SIG-M5 treated with dmso at 0.1 percent for 504 hours (cell line): ENCODE results near the gene MIGA1.
A peak's percentile ranks its signal among the peaks of the same experiment; 100 is the strongest.

Experiments used
- DNase-seq: peaks from one replicate; lab custom pipeline; 2025; ENCODE audit not compliant: unreplicated experiment; lab: John Stamatoyannopoulos, UW

MIGA1 gene

DNA sequence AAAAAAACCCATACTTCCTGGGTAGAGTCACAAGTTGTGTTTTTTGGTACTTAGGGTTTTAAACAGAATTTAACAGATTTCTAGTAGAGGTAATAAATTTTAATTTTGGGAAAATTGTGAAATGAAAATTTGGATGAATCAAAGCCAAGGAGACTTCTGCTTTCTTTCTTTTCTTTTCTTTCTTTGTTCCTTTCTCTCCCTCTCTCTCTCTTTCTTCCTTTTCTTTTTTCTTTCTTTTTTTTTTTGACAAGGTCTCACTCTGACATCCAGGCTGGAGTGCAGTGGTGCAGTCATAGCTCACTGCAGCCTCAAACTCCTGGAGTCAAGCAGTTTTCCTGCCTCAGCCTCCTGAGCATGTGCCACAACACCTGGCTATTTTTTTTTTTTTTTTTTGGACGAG is 62.1 kb downstream of the MIGA1 start:
- DNase-seq: no peak

DNA sequence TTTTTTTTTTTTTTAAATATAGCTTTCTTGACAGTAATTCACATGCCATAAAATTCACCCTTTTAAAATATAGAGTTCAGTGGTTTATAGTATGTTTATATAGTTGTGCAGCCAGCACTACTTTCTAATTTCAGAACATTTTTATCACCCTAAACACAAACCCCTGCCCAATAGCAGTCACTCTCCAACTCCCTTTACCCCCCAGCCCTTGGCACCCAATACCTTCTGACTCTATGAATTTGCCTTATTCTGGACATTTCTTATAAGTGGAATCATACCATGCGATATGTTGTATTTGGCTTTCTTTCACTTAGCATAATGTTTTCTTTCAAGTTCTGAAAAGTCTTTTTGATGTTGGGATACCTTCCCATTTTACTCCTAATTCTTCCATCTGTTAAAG is 66.5 kb downstream of the MIGA1 start:
- no peak for DNase-seq

DNA sequence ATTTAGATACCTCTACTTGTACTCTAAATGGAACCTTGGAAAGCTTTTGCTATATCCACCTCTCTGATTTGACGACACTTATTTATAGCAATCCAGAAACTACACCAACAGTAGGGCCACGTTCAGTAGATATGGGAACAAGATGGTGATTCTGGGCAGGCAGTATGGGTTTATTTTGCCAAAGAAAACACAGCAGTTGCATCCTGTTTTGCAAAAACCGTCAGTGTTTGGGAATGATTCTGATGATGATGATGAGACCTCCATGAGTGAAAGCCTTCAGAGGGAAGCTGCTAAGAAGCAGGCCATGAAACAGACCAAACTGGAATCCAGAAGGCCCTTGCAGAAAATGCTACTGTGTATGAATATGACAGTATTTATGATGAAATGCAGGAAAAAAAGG is 67.5 kb downstream of the MIGA1 start:
- DNase-seq: no peak

DNA sequence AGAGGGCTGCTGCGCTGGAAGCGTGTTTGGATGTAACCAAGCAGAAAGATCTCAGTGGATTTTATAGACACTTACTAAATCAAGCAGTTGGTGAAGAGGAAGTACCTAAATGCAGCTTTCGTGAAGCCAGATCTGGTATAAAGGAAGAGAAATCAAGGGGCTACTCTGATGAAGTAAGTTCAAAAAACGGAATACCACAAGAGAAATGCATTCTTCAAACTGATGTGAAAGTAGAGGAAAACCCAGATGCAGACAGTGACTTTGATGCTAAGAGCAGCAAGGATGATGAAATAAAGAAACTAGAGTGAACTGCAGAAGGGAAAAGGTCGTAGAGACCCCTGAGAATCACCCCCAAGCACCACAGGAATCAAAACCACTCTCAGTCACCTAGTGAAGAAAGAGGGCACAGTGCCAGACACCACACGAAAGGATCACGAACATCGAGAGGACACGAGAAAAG is 68.2 kb downstream of the MIGA1 start:
- peak; percentile 60 for DNase-seq

DNA sequence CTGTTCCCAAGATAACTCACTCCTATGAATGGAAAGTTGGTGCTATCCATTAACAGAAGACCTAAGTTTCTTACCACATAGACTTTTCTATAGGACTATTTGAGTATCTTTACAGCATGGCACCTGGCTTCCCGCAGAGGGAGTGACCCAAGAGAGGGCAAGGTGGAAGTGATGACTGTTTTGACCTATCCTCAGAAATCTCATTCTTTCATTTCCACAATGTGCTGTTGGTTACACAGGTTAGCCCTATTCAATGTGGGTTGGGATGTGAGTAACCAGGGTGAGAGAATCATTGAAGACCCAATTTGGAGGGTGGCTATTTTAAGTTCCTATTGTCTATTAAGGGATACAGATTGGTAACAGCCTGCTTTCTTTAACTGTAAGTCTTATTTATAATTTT is 70.6 kb downstream of the MIGA1 start:
- DNase-seq: no peak

DNA sequence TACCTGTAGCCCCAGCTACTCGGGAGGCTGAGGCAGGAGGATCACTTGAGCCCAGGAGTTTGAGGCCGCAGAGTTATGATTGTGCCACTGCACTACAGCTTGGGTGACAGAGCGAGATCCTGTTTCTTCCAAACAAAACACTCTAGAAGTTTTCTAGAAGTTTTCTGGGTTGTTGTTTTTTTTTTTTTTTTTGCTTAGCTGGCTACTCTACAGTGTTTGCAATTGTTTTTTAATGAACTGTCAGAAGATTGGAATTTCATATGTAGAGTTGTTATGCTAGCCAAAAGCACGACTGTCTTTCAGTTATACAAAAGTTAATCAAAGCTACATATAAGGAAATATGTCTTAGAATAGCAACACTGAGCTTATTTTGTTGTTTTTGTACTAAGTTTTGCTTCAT is 78.1 kb downstream of the MIGA1 start:
- DNase-seq: no peak

DNA sequence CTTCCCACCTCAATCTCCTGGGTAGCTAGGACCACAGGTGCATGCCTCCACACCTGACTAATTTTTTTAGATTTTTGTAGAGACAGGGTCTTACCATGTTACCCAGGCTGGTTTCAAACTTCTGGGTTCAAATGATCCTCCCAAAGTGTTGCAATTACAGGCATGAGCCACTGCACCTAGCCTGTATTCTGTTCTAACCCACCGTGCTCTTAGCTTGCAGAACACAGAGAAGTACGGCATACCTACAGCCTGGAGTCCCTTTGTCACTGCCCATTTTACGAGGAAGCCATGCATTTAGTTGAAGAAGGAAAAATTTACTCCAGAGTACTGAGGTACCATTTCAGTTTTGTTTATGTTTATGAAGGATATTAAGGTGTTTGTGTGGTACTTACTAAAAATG is 79.3 kb downstream of the MIGA1 start:
- no peak for DNase-seq

DNA sequence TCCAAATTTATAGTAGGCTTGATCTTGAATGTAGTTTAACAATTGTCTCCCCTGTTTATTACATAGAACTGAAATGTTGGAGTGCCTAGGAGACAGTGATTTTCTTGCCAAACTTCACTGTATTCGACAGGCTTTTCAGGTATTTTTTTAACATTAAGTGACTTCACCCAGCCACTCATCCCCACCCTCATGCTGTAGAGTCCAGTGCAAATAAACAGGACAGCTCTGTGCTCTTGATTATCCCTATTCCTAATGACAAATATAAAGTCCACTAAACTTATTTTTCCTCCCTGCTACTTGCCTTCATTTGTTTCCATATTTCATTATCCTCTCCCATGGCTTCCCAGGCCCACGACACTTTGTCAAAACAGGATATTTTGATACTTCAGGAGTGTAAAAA is 79.8 kb downstream of the MIGA1 start:
- no peak for DNase-seq

DNA sequence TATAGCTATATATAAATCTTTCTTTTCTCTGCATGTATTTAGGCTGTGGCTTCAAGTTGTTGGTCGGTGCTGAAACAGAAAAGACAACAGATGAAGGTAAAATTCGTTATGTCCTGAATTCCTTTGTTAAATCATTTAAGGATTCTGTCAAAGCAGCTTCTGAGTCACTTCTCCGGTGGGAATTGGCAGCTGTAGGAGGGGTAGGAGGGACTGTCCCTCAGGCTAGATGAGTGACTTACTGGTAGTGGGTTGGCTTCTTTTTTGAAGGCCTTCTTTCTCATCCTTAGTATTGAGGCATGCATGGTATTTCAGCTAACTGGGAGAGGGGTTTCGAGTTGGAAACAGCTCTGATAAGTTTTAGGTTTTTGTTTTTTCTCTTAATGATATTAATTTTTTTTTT is 86.8 kb downstream of the MIGA1 start:
- DNase-seq: no peak

DNA sequence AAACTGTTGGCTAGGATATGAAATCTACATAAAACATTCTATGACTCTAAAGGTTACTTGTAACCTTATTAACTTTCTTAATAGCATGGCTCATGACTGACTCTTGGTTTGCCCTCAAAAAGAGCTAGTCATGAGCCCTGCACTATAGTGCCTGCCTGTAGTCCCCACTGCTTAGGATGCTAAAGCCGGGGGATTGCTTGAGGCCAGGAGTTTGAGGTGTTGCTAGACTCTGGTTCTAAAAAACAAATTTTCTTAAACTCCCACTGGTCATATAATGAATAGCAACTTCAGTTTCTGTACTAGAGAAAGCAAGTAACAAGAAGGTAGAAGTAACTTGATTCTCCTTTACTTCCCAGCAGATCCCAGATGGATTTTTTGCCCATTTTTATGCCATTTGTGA is 93.2 kb downstream of the MIGA1 start:
- DNase-seq: no peak

DNA sequence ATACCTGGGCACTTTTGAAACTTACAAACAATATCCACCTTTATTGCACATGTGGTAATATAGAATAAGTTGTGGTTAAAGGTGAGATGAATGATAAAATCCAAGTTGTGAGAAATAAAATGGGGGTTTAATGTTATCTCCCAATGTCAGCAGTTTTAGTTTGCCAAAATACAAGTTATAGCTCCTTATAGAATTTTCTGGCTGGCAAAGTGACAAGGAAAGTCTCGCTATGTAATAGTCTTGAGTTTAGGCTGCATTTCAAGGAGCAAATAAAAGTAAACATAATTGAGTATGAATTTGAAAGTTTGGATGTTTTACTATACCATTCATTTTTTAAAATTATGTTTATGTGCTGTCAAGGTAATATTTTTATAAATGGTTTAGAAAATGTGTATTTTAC is 94.0 kb downstream of the MIGA1 start:
- no peak for DNase-seq

DNA sequence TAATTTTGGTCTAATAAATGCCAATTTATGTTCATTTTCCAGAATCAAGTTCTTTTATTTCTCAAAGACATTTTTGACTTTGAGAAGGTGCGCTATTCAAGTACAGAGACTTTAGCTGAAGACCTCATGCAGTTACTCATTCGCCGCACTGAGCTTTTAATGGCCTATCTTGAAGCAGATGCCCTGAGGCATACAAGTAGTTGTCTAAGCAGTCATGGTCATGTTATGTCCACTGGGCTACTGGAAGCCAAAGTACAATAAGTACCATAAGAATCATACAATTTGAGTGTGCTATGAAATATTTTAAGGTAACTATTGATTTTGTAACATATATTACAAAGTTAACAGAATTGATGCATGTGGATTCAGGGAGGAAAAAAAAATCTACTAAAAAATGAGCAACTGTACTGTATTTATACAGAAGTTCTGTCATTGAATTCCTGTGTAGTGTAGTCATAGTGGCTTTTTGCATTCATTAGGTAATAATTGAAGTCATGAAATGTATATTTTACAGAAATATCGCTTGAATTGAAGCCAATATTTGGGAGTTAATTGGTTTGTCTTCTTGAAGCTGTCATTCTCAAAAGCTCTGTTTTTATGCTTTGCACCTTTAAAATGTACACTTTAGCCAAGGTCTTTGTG is 95.5 kb downstream of the MIGA1 start:
- no peak for DNase-seq

DNA sequence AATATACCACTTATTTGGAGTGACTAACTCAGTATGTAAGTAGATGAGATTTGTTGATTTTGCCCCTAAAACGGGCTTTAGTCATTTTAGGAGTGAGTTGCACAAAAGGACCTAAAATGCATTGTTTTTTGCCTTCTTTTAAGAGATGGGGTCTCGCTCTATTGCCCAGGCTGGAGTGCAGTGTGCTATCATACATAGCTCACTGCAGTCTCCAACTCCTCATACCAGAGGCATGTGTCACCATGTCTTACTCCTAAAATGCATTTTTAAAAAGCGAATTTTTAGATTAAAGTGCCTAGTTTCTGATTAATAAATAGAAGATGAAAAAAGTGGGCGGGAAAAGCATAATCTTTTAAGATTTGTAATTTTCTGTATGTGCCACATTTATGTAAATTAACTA is 97.4 kb downstream of the MIGA1 start:
- no peak for DNase-seq

DNA sequence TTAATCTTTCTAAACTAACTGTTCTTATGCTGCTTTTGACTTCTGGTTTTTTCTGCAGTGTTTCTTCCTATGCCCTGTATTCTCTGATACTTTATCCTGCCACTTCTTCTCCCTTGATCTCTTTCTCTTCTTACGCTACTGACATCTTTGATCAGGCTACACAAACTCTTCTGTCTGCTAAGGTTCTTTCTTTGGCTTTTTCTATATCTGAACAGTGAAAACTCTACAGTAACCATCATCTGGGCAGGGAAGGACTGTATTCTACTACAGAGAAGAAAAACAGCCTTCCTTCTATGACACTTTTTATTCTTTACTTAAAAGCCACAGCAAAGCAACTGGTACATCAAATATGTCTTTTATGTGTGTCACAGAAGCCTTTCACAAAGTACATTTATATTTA is 101.6 kb downstream of the MIGA1 start:
- DNase-seq: no peak

DNA sequence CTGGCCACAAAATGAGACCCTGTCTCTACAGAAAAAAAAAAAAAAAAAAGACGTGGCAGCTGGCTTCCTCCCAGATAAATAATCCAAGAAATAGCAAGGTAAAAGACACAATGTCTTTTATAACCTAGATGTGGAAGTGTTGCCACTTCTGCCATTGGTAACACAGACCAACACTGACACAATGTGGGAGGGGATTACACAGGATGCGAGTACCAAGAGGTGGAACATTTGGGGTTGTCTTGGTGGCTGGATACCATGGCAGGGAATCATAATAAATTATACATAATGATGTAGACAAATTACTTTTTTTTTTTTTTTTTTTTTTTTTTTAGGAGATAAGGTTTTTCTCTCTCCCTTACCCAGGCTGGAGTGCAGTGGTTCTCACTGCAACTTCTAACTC is 103.0 kb downstream of the MIGA1 start:
- no peak for DNase-seq

DNA sequence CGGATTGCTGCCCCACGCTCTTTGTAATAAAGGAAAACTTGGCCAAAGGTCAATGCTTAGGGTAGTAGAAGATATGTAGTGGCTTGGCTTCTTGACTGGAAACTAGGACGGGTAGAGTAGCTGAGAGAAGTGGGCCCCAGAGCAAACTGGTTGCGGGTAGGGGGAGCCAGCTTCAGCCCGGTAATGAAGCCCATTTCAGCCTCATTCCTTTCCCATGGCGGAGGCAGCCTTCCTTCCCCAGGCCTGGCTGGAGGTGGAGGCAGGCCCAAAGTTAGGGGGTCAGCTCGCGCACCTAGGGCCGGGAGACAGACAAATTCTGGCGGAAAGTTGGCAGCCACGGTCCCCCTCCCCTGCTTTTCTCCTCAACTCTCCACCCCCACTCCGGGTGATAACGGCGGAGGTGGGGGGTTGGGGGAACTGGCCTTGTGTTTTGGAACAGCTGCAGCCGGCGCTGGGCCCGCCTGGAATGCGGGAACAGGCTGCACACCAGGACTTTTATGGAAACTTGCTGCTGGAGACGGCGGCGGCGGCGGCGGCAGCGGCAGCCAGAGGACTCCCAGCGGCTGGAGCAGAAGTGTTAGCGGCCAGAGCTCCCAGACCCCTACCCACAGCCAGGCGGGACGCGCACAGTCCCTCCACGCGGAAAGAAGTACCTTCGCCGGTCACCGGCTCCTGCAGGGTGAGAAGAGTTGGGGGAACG is 108.8 kb downstream of the MIGA1 start, which contains the start of gene NEXN:
Gene NEXN (plus strand): TSS at position 544 of the 700 bp plus-strand sequence. CDS start 27,483 bp downstream, outside the sequence.
- no peak for DNase-seq

DNA sequence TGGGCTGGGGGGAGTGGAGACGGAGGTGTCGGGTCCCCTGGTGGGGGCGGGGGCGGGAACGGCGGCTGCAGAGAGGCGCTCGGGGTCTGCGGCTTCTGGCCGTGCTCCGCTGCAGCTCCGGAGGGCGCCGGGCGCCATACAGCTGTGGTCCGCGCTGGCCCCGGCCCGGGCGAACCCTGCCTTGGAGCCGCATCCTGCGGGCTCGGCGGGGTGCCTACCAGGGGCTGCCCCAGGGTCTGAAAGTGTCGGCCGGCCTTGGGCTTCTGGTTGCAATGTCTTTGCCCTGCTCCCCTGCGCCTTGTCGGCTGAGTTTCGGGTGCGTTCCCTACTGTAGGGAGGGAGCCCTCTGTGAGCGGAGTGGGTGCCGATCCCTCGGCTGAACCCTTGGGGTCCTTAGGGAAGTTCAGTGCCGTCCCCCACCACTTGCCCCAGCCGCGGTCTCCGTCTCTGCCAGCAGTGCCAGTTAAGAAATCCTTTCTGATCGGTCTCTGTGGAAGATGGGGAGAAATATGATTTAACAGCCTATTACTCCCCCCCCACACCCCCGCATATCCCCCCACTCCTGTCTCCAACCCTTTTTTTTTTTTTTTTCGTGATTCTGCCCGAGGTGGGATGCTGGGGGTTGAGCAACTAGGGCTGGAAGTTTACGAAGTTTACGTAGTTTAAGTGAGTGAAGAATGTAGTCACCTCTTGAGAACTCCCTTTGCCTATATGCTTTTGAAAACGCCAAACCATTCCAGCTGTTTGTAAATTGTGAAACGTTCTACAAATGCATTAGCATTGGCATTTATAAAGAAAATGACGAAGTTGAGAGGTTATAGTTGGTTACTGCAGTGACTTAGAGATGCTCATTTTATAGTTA is 109.6 kb downstream of the MIGA1 start:
- DNase-seq: no peak

DNA sequence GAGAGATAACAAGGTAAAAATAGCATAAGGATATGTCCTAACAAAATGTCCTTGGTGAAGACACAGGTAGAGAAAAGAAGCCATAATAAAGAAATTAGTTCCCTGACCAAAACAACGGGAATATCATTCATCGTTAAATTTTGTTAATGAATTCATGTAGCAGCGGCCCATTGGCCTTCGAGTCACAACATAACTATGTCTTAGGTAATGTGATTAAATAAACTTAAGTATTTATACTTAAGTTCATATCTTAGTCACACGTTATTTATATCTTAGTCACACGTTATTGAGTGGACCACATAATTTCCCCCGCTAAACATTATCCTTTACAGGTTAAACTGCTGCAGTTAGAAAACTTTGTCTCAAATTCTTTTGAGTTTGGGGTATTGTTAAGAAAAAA is 110.2 kb downstream of the MIGA1 start:
- no peak for DNase-seq

DNA sequence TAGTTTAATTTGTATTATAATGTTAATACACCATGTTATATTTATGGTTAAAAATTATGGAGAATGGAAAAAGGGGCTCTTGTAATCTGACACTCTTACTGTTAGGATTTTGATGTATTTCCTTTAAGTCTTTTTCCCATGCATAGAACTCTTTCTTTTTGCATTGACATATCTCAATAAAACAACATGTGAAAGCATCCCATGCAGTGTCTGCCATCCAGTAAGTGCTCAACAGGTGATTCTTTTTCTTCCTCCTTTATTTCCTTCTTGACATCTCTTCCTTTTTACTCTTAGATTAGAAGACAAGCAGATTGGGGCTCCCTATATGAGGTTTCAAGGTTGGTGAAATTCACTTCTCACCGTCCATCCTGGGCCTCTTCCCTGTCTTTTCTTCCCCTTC is 111.8 kb downstream of the MIGA1 start:
- no peak for DNase-seq

DNA sequence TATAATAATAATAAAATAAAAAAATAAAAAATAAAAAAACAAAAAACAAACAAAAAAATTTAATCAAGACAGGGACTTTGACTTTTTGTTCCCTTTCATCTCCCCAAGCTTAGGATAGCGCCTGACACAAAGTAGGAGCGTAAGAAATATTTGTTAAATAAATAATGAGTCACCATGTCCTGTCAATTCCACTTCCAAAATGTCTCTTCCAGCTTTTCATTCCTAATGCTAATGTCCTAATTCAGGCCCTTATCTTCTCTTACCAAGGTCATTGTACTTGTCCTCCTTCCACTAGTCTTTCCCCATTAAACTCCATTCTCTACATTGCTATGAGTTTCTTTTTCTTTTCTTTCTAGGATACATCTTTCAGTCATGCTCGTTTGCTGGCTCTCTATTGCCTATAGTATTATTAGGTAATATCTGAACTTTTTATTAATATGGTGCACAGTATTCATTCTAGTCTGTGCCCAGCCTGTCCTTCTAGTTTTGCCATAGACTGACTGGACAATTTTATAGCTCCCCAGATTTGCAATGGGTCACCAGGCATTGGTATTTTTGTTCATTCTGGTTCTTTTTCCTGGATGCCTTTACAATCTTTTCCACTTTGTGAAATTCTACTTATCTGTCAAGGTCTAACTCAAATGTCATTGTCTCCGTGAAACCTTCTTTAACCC is 120.3 kb downstream of the MIGA1 start:
- DNase-seq: no peak

DNA sequence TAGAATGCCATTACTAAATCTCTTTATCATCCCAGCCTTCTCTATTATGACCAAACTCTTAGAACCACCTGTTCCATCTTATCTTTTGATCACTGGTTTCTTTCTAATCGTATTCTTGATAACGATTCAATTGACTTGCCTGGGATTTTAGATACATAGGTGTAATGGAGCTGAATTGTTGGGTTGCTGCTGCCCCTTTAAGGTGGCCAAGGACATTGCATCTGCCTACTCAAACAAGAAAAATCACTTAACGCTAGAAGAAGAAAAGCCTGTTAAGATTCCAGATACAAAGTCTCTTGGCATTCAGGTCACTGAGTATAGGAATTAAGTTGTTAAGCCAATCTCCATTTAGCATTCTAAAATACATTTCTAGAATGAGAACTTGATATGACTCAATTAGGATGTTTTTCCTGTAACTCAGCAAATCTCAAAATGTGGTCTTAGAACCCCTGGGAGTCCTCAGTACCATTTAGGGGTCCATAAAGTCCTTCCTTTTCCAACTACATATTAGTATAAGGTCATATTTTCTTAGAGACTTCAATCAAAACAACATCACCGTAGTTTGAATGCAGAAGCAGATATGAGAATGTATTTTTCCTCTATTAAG is 121.3 kb downstream of the MIGA1 start:
- peak; percentile 32 for DNase-seq
